ENCODE results near the gene MED16. TPM values are rescaled to one million over a fixed set of nuclear protein-coding genes. Genes with fewer than 3 reads are reported as not detected.

MED16 gene
- polyA plus RNA-seq, 4 donors = 46.5 to 86.8 (median 53.7) TPM

GRCh38 chr19:912181-913079 is 19.4 kb upstream of the MED16 start:
- no peak for DNase-seq (ENCODE audit: low read depth in 4 of 4, low spot score in 3 of 4)

- no peak for DNase-seq (ENCODE audit: low read depth in 4 of 4, low spot score in 3 of 4)
These were observed 18.4 kb upstream of the MED16 start for GRCh38 chr19:911197-912033.

- no peak for DNase-seq (ENCODE audit: low read depth in 4 of 4, low spot score in 3 of 4)
These were observed 14.3 kb upstream of the MED16 start for GRCh38 chr19:907183-907853.

GRCh38 chr19:906480-906879 is 13.5 kb upstream of the MED16 start:
- DNase-seq (ENCODE audit: low read depth in 4 of 4, low spot score in 3 of 4) = no peak

GRCh38 chr19:904545-904944 is 11.6 kb upstream of the MED16 start:
- no peak for DNase-seq (ENCODE audit: low read depth in 4 of 4, low spot score in 3 of 4)

- DNase-seq (ENCODE audit: low read depth in 4 of 4, low spot score in 3 of 4) = no peak
These were observed 10.3 kb upstream of the MED16 start for GRCh38 chr19:903266-903797.

- DNase-seq (ENCODE audit: low read depth in 4 of 4, low spot score in 3 of 4) = no peak
These were observed 9.6 kb upstream of the MED16 start for GRCh38 chr19:902446-903226.

- DNase-seq (ENCODE audit: low read depth in 4 of 4, low spot score in 3 of 4) = no peak
These were observed 9.0 kb upstream of the MED16 start for GRCh38 chr19:902093-902370.

GRCh38 chr19:901216-902092 is 8.5 kb upstream of the MED16 start:
- DNase-seq (ENCODE audit: low read depth in 4 of 4, low spot score in 3 of 4) = no peak

GRCh38 chr19:900302-901111 is 7.5 kb upstream of the MED16 start:
- DNase-seq (ENCODE audit: low read depth in 4 of 4, low spot score in 3 of 4) = no peak

GRCh38 chr19:900043-900301 is 7.0 kb upstream of the MED16 start:
- no peak for DNase-seq (ENCODE audit: low read depth in 4 of 4, low spot score in 3 of 4)

- DNase-seq (ENCODE audit: low read depth in 4 of 4, low spot score in 3 of 4) = no peak
These were observed 6.5 kb upstream of the MED16 start for GRCh38 chr19:899336-900042.

GRCh38 chr19:898663-899062 is 5.7 kb upstream of the MED16 start:
- peak in 1 of 4 donors; percentile 79 for DNase-seq (ENCODE audit: low read depth in 4 of 4, low spot score in 3 of 4)

- DNase-seq (ENCODE audit: low read depth in 4 of 4, low spot score in 3 of 4) = no peak
These were observed 4.6 kb upstream of the MED16 start for GRCh38 chr19:897442-898039.

GRCh38 chr19:896999-897398 is 4.0 kb upstream of the MED16 start:
- DNase-seq (ENCODE audit: low read depth in 4 of 4, low spot score in 3 of 4) = no peak

- DNase-seq (ENCODE audit: low read depth in 4 of 4, low spot score in 3 of 4) = no peak
These were observed 3.4 kb upstream of the MED16 start for GRCh38 chr19:896434-896833.

- DNase-seq (ENCODE audit: low read depth in 4 of 4, low spot score in 3 of 4) = no peak
These were observed 619 bp downstream of the MED16 start for GRCh38 chr19:892243-892893.

Data from left renal pelvis (tissue), 4 donors.